ENCODE results near the gene WNK2. TPM values are rescaled to one million over a fixed set of nuclear protein-coding genes. Genes with fewer than 3 reads are reported as not detected.
A peak's percentile ranks its signal among the peaks of the same experiment; 100 is the strongest.

The WNK2 gene
- total RNA-seq, 4 donors from 2014 or later: 6.2 to 31.9 (median 18.9) TPM

GRCh38 chr9:93303806-93304573 lies 120.1 kb downstream of the WNK2 start:
- H3K36me3 ChIP-seq: no peaks in the 10 kb centered on the region
- no peaks in the 10 kb centered on the region for H3K4me1 ChIP-seq
- no peak overlapping the region for H3K4me3 ChIP-seq
- intact Hi-C loops (cut with DNase I; ENCODE audit: low total_unique reads): no loop called here
- H3K27ac ChIP-seq: no peak overlapping the region
- no peaks in the 10 kb centered on the region for H3K9me3 ChIP-seq
- TF ChIP-seq CTCF (IDR thresholded peaks at IDR 0.05) (no peak), POLR2A (IDR thresholded peaks at IDR 0.05) (no peak)
- peak in 1 of 2 donors; percentile 10 for DNase-seq
- H3K27me3 ChIP-seq: no peaks in the 10 kb centered on the region

GRCh38 chr9:93304574-93305496 lies 120.9 kb downstream of the WNK2 start:
- H3K36me3 ChIP-seq: no peaks in the 10 kb centered on the region
- H3K9me3 ChIP-seq: no peaks in the 10 kb centered on the region
- H3K27ac ChIP-seq: no peak overlapping the region
- no peaks in the 10 kb centered on the region for H3K4me1 ChIP-seq
- H3K27me3 ChIP-seq: no peaks in the 10 kb centered on the region
- intact Hi-C loops (cut with DNase I; ENCODE audit: low total_unique reads): no loop called here
- peak; percentile 42 to 60 (median 54) for TF ChIP-seq CTCF (IDR thresholded peaks at IDR 0.05)
- TF ChIP-seq POLR2A (IDR thresholded peaks at IDR 0.05): no peak
- no peak overlapping the region for H3K4me3 ChIP-seq
- peak; percentile 36 to 55 for DNase-seq

GRCh38 chr9:93305497-93306020 lies 121.6 kb downstream of the WNK2 start:
- Histone ChIP-seq H3K36me3 (no peaks in the 10 kb centered on the region), H3K27ac (no peak overlapping the region), H3K4me3 (no peak overlapping the region), H3K4me1 (no peaks in the 10 kb centered on the region), H3K9me3 (no peaks in the 10 kb centered on the region), H3K27me3 (no peaks in the 10 kb centered on the region)
- TF ChIP-seq POLR2A (IDR thresholded peaks at IDR 0.05): no peak
- TF ChIP-seq CTCF (IDR thresholded peaks at IDR 0.05): no peak
- intact Hi-C loops (cut with DNase I; ENCODE audit: low total_unique reads): no loop called here
- DNase-seq: peak in 1 of 2 donors; percentile 10

- Histone ChIP-seq H3K4me1 (no peaks in the 10 kb centered on the region), H3K9me3 (no peaks in the 10 kb centered on the region), H3K27me3 (no peaks in the 10 kb centered on the region), H3K27ac (no peak overlapping the region), H3K36me3 (no peaks in the 10 kb centered on the region), H3K4me3 (no peak overlapping the region)
- no peak for DNase-seq
- TF ChIP-seq POLR2A (IDR thresholded peaks at IDR 0.05) (no peak), CTCF (IDR thresholded peaks at IDR 0.05) (no peak)
- intact Hi-C loops (cut with DNase I; ENCODE audit: low total_unique reads): no loop called here
These were observed 122.1 kb downstream of the WNK2 start for GRCh38 chr9:93306081-93306480.
